Activated T-helper 9 cell treated with anti-CD3 and anti-CD28 coated beads, Interleukin-2, amount 50 U/mL, for 16 hours (primary cell): ENCODE data around the gene SH3RF1.

Source experiments
- DNase-seq: peaks from one replicate; pipeline ENCODE4 v3.0.0-alpha.2; 2020; ENCODE audit warnings: low read depth

SH3RF1 gene

GRCh38 chr4:169251291-169252235 lies 19.2 kb downstream of the SH3RF1 start:
- no peak for DNase-seq

- no peak for DNase-seq
Measured at GRCh38 chr4:169250796-169251195, 20.0 kb downstream of the SH3RF1 start.

GRCh38 chr4:169249999-169250398 lies 20.8 kb downstream of the SH3RF1 start:
- no peak for DNase-seq

- no peak for DNase-seq
Measured at GRCh38 chr4:169249214-169249973, 21.4 kb downstream of the SH3RF1 start.

- no peak for DNase-seq
Measured at GRCh38 chr4:169248645-169249044, 22.1 kb downstream of the SH3RF1 start.

- DNase-seq: no peak
Measured at GRCh38 chr4:169246957-169247396, 23.8 kb downstream of the SH3RF1 start.

- no peak for DNase-seq
Measured at GRCh38 chr4:169246279-169246678, 24.5 kb downstream of the SH3RF1 start.

- no peak for DNase-seq
Measured at GRCh38 chr4:169245061-169245460, 25.7 kb downstream of the SH3RF1 start.

- DNase-seq: no peak
Measured at GRCh38 chr4:169243825-169244609, 26.7 kb downstream of the SH3RF1 start.

- no peak for DNase-seq
Measured at GRCh38 chr4:169241464-169241863, 29.3 kb downstream of the SH3RF1 start.

- DNase-seq: no peak
Measured at GRCh38 chr4:169239221-169239905, 31.4 kb downstream of the SH3RF1 start.

GRCh38 chr4:169238445-169238844 lies 32.3 kb downstream of the SH3RF1 start:
- DNase-seq: no peak

- DNase-seq: no peak
Measured at GRCh38 chr4:169236873-169237626, 33.7 kb downstream of the SH3RF1 start.

GRCh38 chr4:169236078-169236477 lies 34.7 kb downstream of the SH3RF1 start:
- DNase-seq: no peak

GRCh38 chr4:169234137-169234855 lies 36.5 kb downstream of the SH3RF1 start:
- DNase-seq: no peak

GRCh38 chr4:169233691-169234090 lies 37.1 kb downstream of the SH3RF1 start:
- DNase-seq: no peak

GRCh38 chr4:169231647-169232262 lies 39.0 kb downstream of the SH3RF1 start:
- DNase-seq: no peak

- DNase-seq: no peak
Measured at GRCh38 chr4:169229571-169230028, 41.2 kb downstream of the SH3RF1 start.

GRCh38 chr4:169228076-169228475 lies 42.7 kb downstream of the SH3RF1 start:
- DNase-seq: no peak

GRCh38 chr4:169226565-169226964 lies 44.2 kb downstream of the SH3RF1 start:
- DNase-seq: no peak
